OCI-LY3 (cell line): Measurements from ENCODE around the gene TPK1.
A peak's percentile ranks its signal among the peaks of the same experiment; 100 is the strongest.

Experiments
- H2AFZ ChIP-seq: fragments of 200-600, 300-600 bp; shearing (Covaris generic); 2 replicates; pipeline ENCODE4 v1.6.0; 2014; ENCODE audit warnings: antibody characterized with exemption, low read depth, low read length
- H3K27ac ChIP-seq: fragments of 200-600, 300-600 bp; sonication (generic); 2 replicates; pipeline ENCODE4 v1.5.1; 2014; ENCODE audit warnings: mild to moderate bottlenecking, low read length, moderate library complexity, mixed read lengths
- H3K27me3 ChIP-seq: fragments of 200-600, 300-600 bp; sonication (generic); 2 replicates; pipeline ENCODE4 v1.6.1; 2014; ENCODE audit warnings: low read depth, low read length, mixed read lengths
- H3K36me3 ChIP-seq: fragments of 200-600, 300-600 bp; sonication (generic); replicated peaks from 2 replicates; pipeline ENCODE3; 2014; ENCODE audit warnings: low read depth, low read length, mixed read lengths
- H3K4me1 ChIP-seq: fragments of 300-600, 200-600 bp; sonication (generic); 2 replicates; pipeline ENCODE4 v1.6.1; 2014; ENCODE audit warnings: low read length, mixed read lengths
- H3K4me2 ChIP-seq: fragments of 200-600, 300-600 bp; sonication (generic); 2 replicates; pipeline ENCODE4 v1.6.1; 2014; ENCODE audit warnings: low read length, mixed read lengths
- H3K4me3 ChIP-seq: fragments of 300-600, 200-600 bp; sonication (generic); 2 replicates; pipeline ENCODE4 v1.5.1; 2014; ENCODE audit warnings: antibody characterized with exemption, mild to moderate bottlenecking, low read length, moderate library complexity
- H3K79me2 ChIP-seq: fragments of 300-600, 200-600 bp; shearing (Covaris generic); 2 replicates; pipeline ENCODE4 v1.6.1; 2014; ENCODE audit warnings: mild to moderate bottlenecking, low read length, mixed read lengths
- H3K9ac ChIP-seq: fragments of 300-600, 200-600 bp; shearing (Covaris generic); 2 replicates; pipeline ENCODE4 v1.6.0; 2014; ENCODE audit warnings: mild to moderate bottlenecking, low read length, moderate library complexity
- H3K9me3 ChIP-seq: fragments of 200-600, 300-600 bp; shearing (Covaris generic); 2 replicates; pipeline ENCODE4 v1.6.1; 2014; ENCODE audit warnings: low read length, mixed read lengths; ENCODE audit not compliant: insufficient read depth
- H4K20me1 ChIP-seq: fragments of 200-600, 300-600 bp; sonication (generic); 2 replicates; pipeline ENCODE4 v1.6.1; 2016; ENCODE audit warnings: low read length, mixed read lengths; ENCODE audit not compliant: insufficient read depth
- EZH2phosphoT487 ChIP-seq: fragments of 200-600 bp; shearing (Covaris generic); IDR thresholded peaks from 2 replicates; pipeline ENCODE4 v1.6.1; 2018; ENCODE audit warnings: antibody characterized with exemption, mixed run types, low read depth
- TF ChIP-seq, protein P1 (sequence below): fragments of 200-600, 300-600 bp; sonication (generic); IDR thresholded peaks from 2 replicates; pipeline ENCODE4 v1.5.1; 2014; ENCODE audit warnings: antibody characterized with exemption, low read length, low read depth

Gene TPK1

DNA sequence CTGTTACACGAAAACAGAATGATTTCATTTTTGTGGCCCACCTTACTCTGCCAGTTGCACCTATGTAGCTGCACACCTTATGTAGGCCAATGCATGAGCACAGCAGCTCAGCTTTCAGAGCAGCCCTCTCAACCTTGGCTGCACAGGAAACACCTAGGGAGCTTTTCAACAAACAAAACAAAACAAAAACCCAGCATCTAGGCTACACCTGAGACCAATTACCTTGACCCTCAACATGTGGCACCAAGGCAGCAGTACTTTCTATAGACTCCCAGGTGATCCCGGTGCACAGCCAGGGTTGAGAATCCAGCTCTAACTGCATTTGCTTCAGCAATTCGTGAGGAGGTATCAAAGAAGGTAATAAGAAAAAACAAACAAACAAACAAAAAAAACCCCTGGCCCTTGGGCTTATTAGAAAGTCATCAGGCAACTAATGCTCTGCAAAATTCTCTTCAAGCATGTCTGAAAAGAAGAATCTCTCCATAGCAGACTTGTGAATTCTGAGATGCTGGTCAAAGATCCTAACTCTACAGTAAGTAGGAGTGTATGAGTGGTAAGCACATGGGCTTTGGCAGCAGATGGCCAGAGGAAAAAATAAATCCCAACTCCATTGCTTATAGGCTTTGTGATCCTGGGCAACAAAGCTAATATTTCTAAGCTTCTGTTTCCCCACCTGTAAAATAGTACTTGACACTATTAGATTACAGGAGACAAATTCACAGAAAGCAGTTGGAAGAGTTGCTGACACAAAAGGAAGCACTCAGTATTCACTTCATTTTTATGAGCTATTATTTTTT is 318.9 kb downstream of the TPK1 start:
- H3K36me3 ChIP-seq, result no peaks in the 10 kb centered on the region
- no peaks in the 10 kb centered on the region for H4K20me1 ChIP-seq
- H3K79me2 ChIP-seq, result no peaks in the 10 kb centered on the region
- TF ChIP-seq, protein P1, sequence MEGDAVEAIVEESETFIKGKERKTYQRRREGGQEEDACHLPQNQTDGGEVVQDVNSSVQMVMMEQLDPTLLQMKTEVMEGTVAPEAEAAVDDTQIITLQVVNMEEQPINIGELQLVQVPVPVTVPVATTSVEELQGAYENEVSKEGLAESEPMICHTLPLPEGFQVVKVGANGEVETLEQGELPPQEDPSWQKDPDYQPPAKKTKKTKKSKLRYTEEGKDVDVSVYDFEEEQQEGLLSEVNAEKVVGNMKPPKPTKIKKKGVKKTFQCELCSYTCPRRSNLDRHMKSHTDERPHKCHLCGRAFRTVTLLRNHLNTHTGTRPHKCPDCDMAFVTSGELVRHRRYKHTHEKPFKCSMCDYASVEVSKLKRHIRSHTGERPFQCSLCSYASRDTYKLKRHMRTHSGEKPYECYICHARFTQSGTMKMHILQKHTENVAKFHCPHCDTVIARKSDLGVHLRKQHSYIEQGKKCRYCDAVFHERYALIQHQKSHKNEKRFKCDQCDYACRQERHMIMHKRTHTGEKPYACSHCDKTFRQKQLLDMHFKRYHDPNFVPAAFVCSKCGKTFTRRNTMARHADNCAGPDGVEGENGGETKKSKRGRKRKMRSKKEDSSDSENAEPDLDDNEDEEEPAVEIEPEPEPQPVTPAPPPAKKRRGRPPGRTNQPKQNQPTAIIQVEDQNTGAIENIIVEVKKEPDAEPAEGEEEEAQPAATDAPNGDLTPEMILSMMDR, result no peak
- TF ChIP-seq EZH2phosphoT487, result no peak
- no peak overlapping the region for H3K9ac ChIP-seq
- no peak overlapping the region for H2AFZ ChIP-seq
- no peaks in the 10 kb centered on the region for H3K27me3 ChIP-seq
- no peak overlapping the region for H3K27ac ChIP-seq
- no peak overlapping the region for H3K4me2 ChIP-seq
- H3K4me3 ChIP-seq, result no peak overlapping the region
- peaks cover 12% of the 10 kb centered on the region for H3K4me1 ChIP-seq
- H3K9me3 ChIP-seq, result no peaks in the 10 kb centered on the region

DNA sequence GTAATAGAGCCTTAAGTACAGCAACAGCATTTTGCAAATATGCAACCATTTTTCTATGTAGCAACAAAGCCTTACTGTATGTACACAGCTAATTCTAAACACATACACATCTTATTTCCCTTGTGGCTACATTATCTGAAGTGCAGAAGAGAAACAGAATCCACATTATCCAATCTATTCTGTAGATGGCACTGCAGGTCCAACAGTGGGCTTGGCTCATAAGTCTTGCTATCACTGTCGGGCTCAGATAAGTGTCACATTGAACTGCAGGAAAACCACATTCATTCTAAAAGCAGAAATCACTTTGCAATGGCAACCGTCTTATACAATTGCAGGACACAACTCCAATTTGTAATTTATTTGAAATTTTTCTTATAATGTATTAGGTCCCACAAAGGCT is 322.5 kb downstream of the TPK1 start:
- no peaks in the 10 kb centered on the region for H3K79me2 ChIP-seq
- peaks cover 19% of the 10 kb centered on the region for H3K4me1 ChIP-seq
- no peak overlapping the region for H3K27ac ChIP-seq
- H3K4me3 ChIP-seq, result no peak overlapping the region
- H4K20me1 ChIP-seq, result no peaks in the 10 kb centered on the region
- H3K9me3 ChIP-seq, result no peaks in the 10 kb centered on the region
- no peaks in the 10 kb centered on the region for H3K36me3 ChIP-seq
- H2AFZ ChIP-seq, result no peak overlapping the region
- H3K4me2 ChIP-seq, result no peak overlapping the region
- no peaks in the 10 kb centered on the region for H3K27me3 ChIP-seq
- TF ChIP-seq EZH2phosphoT487, result no peak
- TF ChIP-seq, protein P1, result peak; percentile 56
- H3K9ac ChIP-seq, result no peak overlapping the region

DNA sequence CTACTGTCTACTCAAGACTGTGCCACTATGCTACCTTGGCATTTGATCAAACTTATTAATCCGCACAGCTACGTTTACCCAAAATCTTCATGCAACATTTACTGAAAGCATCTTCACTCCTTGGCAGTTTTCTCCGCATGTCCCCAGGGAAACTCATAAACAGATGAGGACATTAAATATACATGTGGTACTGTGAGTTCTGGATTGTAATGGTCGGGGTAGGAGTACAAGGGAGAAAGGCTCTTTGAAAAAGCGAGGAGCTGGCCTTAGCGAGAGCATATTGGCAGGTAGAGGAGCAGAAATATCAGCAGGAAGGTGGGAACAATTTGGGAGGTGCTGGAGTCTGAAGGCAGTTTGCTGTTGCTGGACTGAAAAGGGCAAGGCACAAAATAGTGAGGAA is 325.2 kb downstream of the TPK1 start:
- Histone ChIP-seq H4K20me1 (no peaks in the 10 kb centered on the region), H3K4me2 (no peak overlapping the region), H2AFZ (no peak overlapping the region), H3K4me1 (peaks cover 20% of the 10 kb centered on the region), H3K36me3 (no peaks in the 10 kb centered on the region), H3K9ac (no peak overlapping the region), H3K9me3 (no peaks in the 10 kb centered on the region), H3K79me2 (no peaks in the 10 kb centered on the region), H3K27me3 (no peaks in the 10 kb centered on the region), H3K27ac (no peak overlapping the region), H3K4me3 (no peak overlapping the region)
- TF ChIP-seq EZH2phosphoT487, result no peak
- TF ChIP-seq, protein P1, result no peak

DNA sequence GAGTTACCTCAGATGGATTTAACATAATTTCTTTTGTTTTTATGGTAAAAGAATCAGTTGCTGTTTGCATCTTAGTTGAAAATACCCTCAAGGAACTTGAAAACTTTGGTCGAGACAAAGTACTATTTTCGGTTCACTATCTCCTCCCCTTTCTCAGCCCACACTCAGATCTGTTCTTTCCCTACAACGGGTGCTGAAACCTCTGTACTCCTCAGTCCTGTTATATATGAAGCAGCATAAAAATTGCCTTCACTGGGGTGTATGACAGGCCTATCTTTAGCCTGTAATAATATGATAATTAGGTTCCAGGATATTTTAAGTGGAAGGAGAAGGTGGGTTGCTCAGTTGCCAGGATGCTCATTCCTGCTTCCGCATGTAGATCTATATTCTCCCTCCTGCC is 327.2 kb downstream of the TPK1 start:
- no peaks in the 10 kb centered on the region for H4K20me1 ChIP-seq
- no peaks in the 10 kb centered on the region for H3K36me3 ChIP-seq
- no peak overlapping the region for H3K27ac ChIP-seq
- H3K9me3 ChIP-seq, result no peaks in the 10 kb centered on the region
- no peaks in the 10 kb centered on the region for H3K79me2 ChIP-seq
- no peak overlapping the region for H3K9ac ChIP-seq
- no peak for TF ChIP-seq EZH2phosphoT487
- TF ChIP-seq, protein P1, result no peak
- no peak overlapping the region for H2AFZ ChIP-seq
- H3K27me3 ChIP-seq, result no peaks in the 10 kb centered on the region
- H3K4me1 ChIP-seq, result peaks cover 20% of the 10 kb centered on the region
- H3K4me3 ChIP-seq, result no peak overlapping the region
- peak overlapping the region; percentile 33 for H3K4me2 ChIP-seq
